GM19035 (cell line): ENCODE data around the gene CDK6.

Source experiments
- ATAC-seq: cut with Tn5 transposase; IDR thresholded peaks from one replicate; pipeline ENCODE4 v1.9.1; 2021; ENCODE audit not compliant: unreplicated experiment

CDK6 gene

GRCh38 chr7:92714767-92715166 is 121.6 kb downstream of the CDK6 start:
- ATAC-seq: no peak

DNA sequence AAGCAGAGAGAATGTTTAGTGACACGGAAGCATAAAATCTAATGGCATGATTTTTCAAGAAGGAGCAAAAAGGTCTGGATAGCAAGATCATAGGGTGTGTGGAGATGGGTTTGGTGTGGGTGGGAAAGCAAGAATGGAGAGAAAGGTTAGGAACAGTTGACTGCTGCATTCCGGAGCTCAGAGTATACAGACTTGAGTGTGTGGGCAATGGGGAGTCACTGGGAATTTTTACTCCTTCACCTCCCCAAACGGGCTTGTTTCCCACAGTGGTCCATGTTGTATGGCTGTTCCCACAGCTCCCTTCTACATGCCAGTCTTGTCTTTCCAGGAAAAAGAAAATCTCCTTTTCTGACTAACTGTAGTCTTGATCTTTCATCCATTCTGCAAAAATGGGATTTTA is 122.1 kb downstream of the CDK6 start:
- no peak for ATAC-seq

DNA sequence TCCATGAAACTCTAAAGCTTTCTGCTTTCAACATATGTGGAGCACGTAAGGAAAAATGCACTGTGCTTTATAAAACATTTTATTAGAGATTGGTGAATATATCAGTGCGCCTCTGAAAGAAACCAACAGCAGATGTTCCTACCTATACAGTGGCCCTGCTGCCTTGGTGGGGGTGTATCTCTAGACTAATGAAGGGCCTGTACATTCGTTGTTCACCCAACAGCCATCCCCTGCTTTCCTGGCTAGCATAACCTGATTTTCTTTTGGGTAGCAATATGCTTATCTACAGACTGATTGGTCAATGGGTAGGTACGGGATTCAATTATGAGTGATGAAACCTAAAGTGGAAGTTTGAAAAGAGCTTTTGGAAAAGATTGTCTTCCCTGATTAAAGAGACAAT is 126.5 kb downstream of the CDK6 start:
- no peak for ATAC-seq

GRCh38 chr7:92709150-92709549 is 127.2 kb downstream of the CDK6 start:
- no peak for ATAC-seq

GRCh38 chr7:92708111-92709042 is 128.0 kb downstream of the CDK6 start:
- peak; percentile 48 for ATAC-seq

- ATAC-seq: no peak
Observed at GRCh38 chr7:92707435-92707834, 128.9 kb downstream of the CDK6 start.

- no peak for ATAC-seq
Observed at GRCh38 chr7:92706563-92706962, 129.8 kb downstream of the CDK6 start.

DNA sequence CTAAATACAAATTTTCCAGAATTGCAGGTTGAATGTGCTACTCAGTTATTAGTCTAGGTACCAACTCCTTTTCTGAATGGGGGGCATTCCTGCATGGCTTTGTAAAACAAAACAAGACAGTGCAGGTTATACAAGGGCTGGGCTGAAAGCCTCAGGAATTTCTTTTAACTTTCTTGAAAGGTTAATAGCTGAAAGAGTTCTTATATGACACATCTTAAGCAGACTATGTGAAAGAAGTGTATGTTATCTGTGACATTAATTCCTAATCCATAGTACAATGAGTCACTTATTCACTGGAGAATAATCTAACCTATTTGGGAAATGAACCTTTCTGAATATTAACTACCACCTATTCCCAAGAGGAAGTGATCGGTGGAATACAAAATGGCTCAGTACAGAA is 130.5 kb downstream of the CDK6 start:
- ATAC-seq: no peak

DNA sequence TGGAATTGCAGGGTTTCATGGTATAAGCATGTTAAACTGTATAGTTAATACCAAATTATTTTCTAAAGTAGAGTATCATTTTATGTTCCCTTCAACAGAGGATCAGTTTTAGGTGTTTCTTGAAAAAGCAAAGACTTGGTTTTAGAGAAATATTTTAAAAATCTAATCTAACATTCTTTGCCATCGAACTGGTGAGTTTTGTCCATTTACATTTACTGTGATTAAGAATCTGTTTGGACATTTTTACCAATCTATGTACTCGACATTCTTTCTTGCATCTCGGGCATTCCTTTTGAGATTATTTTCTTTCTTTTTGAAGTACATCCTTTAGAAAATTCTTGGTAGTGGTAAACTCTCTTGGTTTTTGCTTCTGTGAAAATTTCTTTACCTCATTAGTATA is 131.5 kb downstream of the CDK6 start:
- no peak for ATAC-seq

DNA sequence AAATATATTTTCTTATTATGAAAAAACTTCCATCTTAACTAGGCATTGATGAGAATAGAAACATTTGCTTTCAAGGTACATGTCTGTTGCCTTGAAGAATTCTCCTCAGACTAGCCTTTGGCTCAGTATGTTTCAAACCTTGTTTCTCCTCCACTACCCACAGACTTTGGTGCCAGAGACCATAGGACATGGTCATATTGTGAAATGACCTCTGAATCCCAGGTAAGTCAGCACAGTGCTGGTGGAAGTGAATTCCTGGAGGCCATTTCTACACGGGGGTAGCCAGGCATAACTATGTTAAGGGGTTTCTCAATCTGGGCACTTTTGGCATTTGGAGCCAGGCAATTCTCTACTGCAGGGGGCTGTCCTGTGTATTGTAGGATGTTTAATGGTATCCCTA is 133.8 kb downstream of the CDK6 start:
- ATAC-seq: no peak

DNA sequence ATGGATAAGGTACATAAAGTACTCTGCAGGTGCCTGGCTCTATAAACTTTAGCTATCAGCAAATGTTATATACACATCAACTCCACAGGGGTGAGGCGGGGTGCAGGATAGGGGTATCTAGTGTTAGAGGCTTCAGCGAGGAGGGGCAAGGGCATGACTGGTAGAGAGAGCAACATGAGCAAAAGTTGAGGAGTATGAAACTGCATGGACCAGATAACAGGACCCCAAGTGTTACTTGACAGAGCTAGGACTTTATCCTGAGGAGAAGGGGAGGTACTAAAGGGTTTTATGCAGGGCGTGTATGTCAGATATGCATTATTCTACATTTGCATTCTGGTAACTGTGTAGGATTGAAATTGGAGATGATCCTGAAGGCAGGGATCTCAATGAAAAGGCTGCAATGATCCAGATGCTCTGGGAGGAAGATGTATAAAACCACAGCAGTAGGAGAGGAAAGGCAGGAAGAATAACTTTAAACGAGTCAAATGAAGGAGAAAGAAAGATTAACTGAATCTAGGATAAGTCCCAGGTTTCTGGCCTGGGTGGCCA is 136.3 kb downstream of the CDK6 start:
- ATAC-seq: no peak

DNA sequence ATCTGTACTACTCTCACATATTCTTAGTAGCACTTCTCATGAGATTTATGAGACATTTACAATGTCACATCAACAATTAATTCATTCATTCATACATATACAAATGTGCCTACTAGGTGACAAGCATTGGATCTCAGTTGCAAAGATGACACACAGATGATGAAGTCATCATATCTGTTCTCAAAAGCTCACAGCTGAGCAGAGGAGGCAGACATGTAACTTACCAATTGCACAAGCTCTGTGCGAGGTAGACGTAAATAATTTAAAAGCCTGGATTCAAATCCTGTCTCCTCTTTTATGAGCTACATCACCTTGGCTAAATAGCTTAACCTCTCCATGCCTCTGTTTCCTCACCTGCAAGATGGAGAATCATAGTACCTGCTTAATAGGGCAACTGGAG is 136.8 kb downstream of the CDK6 start:
- ATAC-seq: no peak

DNA sequence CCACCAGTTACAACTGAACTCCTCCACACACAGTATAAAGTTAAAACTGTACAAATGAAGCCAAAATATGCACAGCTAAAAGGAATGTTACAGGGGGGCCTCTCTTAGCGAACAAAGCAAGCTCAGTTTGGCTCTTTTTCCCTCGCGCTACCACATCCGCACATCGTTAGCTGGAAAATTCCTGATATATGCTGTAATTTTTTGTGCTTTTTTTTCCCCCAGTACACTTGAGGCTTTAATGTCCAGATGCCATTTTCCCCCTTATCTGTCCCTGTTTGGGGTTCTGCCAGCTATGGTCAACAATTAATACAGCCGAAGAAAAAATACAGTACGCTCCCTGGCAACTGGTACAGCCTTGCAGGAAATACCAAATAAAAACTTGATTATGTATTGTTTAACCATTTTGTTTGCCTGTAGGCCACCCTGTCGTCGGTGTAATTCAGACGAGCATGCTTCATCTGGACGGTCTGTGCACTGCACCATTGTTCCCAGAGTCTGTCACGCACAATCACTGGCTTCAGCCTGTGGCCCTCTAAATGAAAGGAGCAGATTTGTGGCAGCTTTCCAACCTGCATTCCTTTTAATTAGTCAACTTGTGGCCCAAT is 138.0 kb downstream of the CDK6 start:
- ATAC-seq: no peak

GRCh38 chr7:92697414-92697813 is 139.0 kb downstream of the CDK6 start:
- no peak for ATAC-seq

DNA sequence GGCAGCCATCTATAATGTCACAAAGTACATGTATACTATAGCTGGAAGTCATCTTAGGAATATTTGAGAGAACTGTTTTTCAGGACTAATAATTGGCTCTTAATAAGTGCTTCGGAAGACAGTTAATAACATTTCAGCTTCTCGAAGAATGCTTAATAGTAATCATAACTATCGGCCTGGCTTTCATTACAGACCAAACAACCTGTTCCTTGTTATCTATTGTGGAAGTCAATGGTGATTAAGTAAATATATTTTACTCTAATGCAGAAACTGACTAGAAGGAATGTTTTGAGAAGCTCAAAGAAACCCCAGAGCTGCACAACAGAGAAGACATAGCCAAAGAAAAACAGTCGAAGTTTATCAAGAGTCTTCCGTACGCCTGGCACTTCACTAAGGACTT is 139.4 kb downstream of the CDK6 start:
- ATAC-seq: no peak

- no peak for ATAC-seq
Observed at GRCh38 chr7:92696584-92696983, 139.8 kb downstream of the CDK6 start.

DNA sequence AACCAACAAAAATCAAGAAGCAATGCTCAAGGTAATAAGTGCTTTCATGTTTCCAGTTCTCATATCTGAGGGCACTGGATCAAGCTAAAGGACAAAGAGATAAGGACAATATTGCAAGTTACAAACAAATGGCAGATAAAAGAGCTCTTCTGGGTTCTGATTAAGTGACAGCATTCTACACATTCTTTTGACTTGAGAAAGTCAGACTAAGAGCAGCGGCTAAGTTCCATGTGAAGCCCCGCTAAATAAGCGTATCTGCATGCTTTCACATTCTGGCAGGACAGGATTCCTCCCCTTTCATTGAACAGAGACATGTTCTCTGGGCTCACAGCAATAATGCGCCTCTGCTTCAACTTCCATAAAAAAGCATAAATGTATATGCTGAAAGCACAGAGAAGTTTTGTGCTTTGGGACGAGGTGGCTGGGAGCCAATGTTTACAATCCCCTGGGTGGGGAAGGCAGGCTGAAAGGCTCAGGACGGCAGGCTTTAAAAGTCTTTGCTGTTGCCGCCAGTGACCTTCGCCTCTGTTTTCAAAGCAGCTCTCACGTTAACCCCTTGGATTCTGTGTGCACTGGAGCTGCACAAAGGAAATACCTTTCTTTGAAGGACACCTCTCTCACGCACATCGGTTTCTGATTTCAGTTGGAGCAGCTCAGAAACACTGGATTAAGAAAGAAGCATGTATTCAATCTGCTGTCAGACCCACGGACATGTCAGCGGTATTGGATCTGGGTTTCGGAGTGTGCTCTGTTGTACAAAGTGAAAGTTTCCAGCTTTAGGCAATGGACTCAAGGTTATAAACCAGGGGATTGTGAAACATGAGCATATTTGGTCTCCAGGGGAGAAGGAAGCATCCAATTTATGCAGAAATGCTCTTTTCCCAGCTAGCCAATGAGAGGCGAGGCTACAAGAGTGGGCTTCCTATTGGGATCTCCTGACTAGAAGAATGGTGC is 140.8 kb downstream of the CDK6 start:
- no peak for ATAC-seq

DNA sequence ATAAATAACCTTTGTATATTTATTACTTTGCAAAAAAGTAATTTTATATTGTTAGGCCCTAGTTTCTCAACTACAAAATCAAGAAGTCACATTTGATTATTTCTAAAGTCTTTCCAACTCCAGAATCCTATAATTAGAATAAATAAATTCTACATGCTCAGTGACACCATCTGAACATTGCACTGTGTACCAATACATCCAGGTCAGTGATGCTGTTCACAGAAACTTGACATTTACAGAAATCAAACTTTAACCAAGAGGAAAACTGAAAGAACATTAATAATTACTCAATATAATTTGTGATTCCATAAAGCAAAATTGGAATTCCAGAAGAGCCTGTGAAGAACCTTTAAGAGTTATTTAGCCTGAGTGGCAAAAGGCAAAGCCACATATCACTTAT is 142.2 kb downstream of the CDK6 start:
- no peak for ATAC-seq

DNA sequence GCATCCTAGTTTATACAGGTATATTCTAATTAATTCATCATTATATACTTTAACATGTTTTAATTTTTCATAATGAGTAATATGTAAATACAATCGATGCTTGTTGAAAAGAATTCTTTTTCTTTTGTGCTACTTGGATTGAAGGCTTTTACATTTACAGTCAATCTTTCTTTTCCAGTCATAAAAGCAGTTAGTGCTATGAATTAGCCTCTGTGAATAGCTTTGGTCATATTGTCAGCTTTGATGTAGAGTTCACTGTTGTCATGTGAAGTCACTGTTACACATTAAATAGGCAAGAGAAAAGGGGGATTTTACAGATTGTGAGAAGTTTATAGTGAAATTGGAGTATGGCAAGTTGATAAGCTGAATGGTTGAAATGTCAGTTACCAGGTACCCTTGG is 142.9 kb downstream of the CDK6 start:
- ATAC-seq: no peak

GRCh38 chr7:92691578-92691977 is 144.8 kb downstream of the CDK6 start:
- peak; percentile 83 for ATAC-seq
